GM19025 (cell line): ENCODE results near the gene ZNF106.

Experiments
- ATAC-seq: cut with Tn5 transposase; IDR thresholded peaks from one replicate; pipeline ENCODE4 v1.9.1; 2021; ENCODE audit warnings: mild to moderate bottlenecking, low read depth, moderate library complexity; ENCODE audit not compliant: unreplicated experiment

ZNF106 gene

GRCh38 chr15:42490671-42491538 is at the start of gene ZNF106:
ZNF106 (minus strand) TSS chr15:42491141; CDS start chr15:42472289, 18,852 bp downstream.
- ATAC-seq, result no peak

GRCh38 chr15:42533246-42533645 is 42.3 kb upstream of the ZNF106 start:
- ATAC-seq, result no peak

GRCh38 chr15:42528970-42529369 is 38.0 kb upstream of the ZNF106 start:
- no peak for ATAC-seq

- ATAC-seq, result no peak
Measured at GRCh38 chr15:42523331-42523730, 32.4 kb upstream of the ZNF106 start.

- ATAC-seq, result no peak
Measured at GRCh38 chr15:42511007-42511391, 20.1 kb upstream of the ZNF106 start.

GRCh38 chr15:42510258-42511006 is 19.5 kb upstream of the ZNF106 start:
- ATAC-seq, result no peak

GRCh38 chr15:42508263-42508690 is 17.3 kb upstream of the ZNF106 start:
- ATAC-seq, result no peak

GRCh38 chr15:42507514-42507913 is 16.6 kb upstream of the ZNF106 start:
- no peak for ATAC-seq

GRCh38 chr15:42504631-42505030 is 13.7 kb upstream of the ZNF106 start:
- ATAC-seq, result no peak

GRCh38 chr15:42503825-42504224 is 12.9 kb upstream of the ZNF106 start:
- ATAC-seq, result no peak

- no peak for ATAC-seq
Measured at GRCh38 chr15:42502477-42502876, 11.5 kb upstream of the ZNF106 start.

GRCh38 chr15:42499858-42500609 is 9.1 kb upstream of the ZNF106 start:
- no peak for ATAC-seq

- ATAC-seq, result no peak
Measured at GRCh38 chr15:42498212-42499068, 7.5 kb upstream of the ZNF106 start.

- peak; percentile 83 for ATAC-seq
Measured at GRCh38 chr15:42495361-42496212, 4.6 kb upstream of the ZNF106 start, which contains the start of gene SNAP23. SNAP23 (plus strand) TSS chr15:42495634; CDS start chr15:42511847, 16,213 bp downstream.

- no peak for ATAC-seq
Measured at GRCh38 chr15:42494998-42495360, 4.0 kb upstream of the ZNF106 start.

- ATAC-seq, result no peak
Measured at GRCh38 chr15:42493679-42494078, 2.7 kb upstream of the ZNF106 start.

- ATAC-seq, result no peak
Measured at GRCh38 chr15:42491539-42492225, 741 bp upstream of the ZNF106 start.

- ATAC-seq, result no peak
Measured at GRCh38 chr15:42490291-42490670, 660 bp downstream of the ZNF106 start.
